GM23338 (cell line): ENCODE measurements around the gene SRA1. TPM values are rescaled to one million over a fixed set of nuclear protein-coding genes. Genes with fewer than 3 reads are reported as not detected.

Experiments used
- ATAC-seq: fragments of 200-7000 bp; cut with Tn5 transposase; 3 replicates; pipeline ENCODE4 v1.9.1; 2020
- DNase-seq: peaks from one replicate; pipeline ENCODE4 v3.0.0-alpha.2; 2015; ENCODE audit warnings: low spot score
- H2AFZ ChIP-seq: fragments of 200-600 bp; sonication (generic); 2 replicates; pipeline ENCODE4 v1.8.0; 2016; ENCODE audit warnings: antibody characterized with exemption, mild to moderate bottlenecking, moderate library complexity
- H3F3A ChIP-seq: fragments of 200-600 bp; sonication (generic); replicated peaks from 2 replicates; pipeline ENCODE4 v1.8.0; 2017; ENCODE audit warnings: antibody characterized with exemption, mixed run types, low read depth
- H3K27ac ChIP-seq: fragments of 200-600 bp; sonication (generic); 2 replicates; pipeline ENCODE4 v1.6.1; 2016; ENCODE audit warnings: low read depth
- H3K27me3 ChIP-seq: fragments of 200-600 bp; sonication (generic); 2 replicates; pipeline ENCODE4 v1.8.0; 2016; ENCODE audit warnings: mild to moderate bottlenecking, mixed run types, moderate library complexity; ENCODE audit not compliant: insufficient read depth
- H3K36me3 ChIP-seq: fragments of 200-600 bp; sonication (generic); 2 replicates; pipeline ENCODE4 v1.8.0; 2016; ENCODE audit warnings: mild to moderate bottlenecking; ENCODE audit not compliant: insufficient read depth
- H3K4me1 ChIP-seq: fragments of 200-600 bp; sonication (generic); 2 replicates; pipeline ENCODE4 v1.8.0; 2016; ENCODE audit warnings: mild to moderate bottlenecking, moderate library complexity; ENCODE audit not compliant: insufficient read depth
- H3K4me2 ChIP-seq: fragments of 200-600 bp; sonication (generic); 2 replicates; pipeline ENCODE4 v1.7.1; 2017; ENCODE audit warnings: mixed run types
- H3K4me3 ChIP-seq: fragments of 200-600 bp; sonication (generic); 2 replicates; pipeline ENCODE4 v1.6.1; 2016; ENCODE audit warnings: mixed run types
- H3K79me2 ChIP-seq: fragments of 200-600 bp; sonication (generic); replicated peaks from 2 replicates; pipeline ENCODE4 v1.8.0; 2017; ENCODE audit warnings: mild to moderate bottlenecking; ENCODE audit not compliant: insufficient read depth
- H3K9me2 ChIP-seq: fragments of 200-600 bp; sonication (generic); 2 replicates; pipeline ENCODE4 v1.8.0; 2017; ENCODE audit not compliant: insufficient read depth
- H4K20me1 ChIP-seq: fragments of 200-600 bp; sonication (generic); replicated peaks from 2 replicates; pipeline ENCODE4 v1.8.0; 2017; ENCODE audit warnings: mild to moderate bottlenecking; ENCODE audit not compliant: insufficient read depth
- H3K27ac Mint-ChIP-seq: 2 replicates; pipeline ENCODE4 v1.8.0; 2020; ENCODE audit warnings: inconsistent platforms, mild to moderate bottlenecking, moderate library complexity, mixed read lengths
- H3K27me3 Mint-ChIP-seq: 3 replicates; pipeline ENCODE4 v1.8.0; 2022; ENCODE audit warnings: low read depth, mild to moderate bottlenecking, moderate library complexity, mixed read lengths, inconsistent platforms; ENCODE audit not compliant: insufficient read depth, poor library complexity
- H3K36me3 Mint-ChIP-seq: 3 replicates; pipeline ENCODE4 v1.8.0; 2021; ENCODE audit warnings: low read depth, mild to moderate bottlenecking, inconsistent platforms, moderate library complexity, mixed read lengths
- H3K4me1 Mint-ChIP-seq: 3 replicates; pipeline ENCODE4 v1.8.0; 2020; ENCODE audit warnings: mild to moderate bottlenecking, inconsistent platforms, mixed read lengths
- H3K4me3 Mint-ChIP-seq: 3 replicates; pipeline ENCODE4 v1.8.0; 2021; ENCODE audit warnings: moderate library complexity, mild to moderate bottlenecking, inconsistent platforms, mixed read lengths
- H3K9me3 Mint-ChIP-seq: 3 replicates; pipeline ENCODE4 v1.8.0; 2020; ENCODE audit warnings: moderate library complexity, mild to moderate bottlenecking, inconsistent platforms, mixed read lengths
- CREB1 ChIP-seq: fragments of 250-450 bp; sonication (Bioruptor Pico); IDR thresholded peaks from 2 replicates; pipeline ENCODE4 v1.5.0; 2020; ENCODE audit warnings: low read depth, mild to moderate bottlenecking, moderate library complexity
- EZH2 ChIP-seq: fragments of 200-600 bp; sonication (generic); IDR thresholded peaks from one replicate; pipeline ENCODE4 v1.8.0; 2017; ENCODE audit warnings: antibody characterized with exemption, mild to moderate bottlenecking, low read depth; ENCODE audit not compliant: unreplicated experiment
- EZH2phosphoT487 ChIP-seq: fragments of 200-600 bp; sonication (generic); IDR thresholded peaks from one replicate; pipeline ENCODE4 v1.8.1; 2018; ENCODE audit warnings: antibody characterized with exemption; ENCODE audit not compliant: unreplicated experiment
- JUNB ChIP-seq: IDR thresholded peaks from one replicate; pipeline ENCODE4 v1.6.1; 2016; ENCODE audit warnings: antibody characterized with exemption; ENCODE audit not compliant: unreplicated experiment
- NANOG ChIP-seq: IDR thresholded peaks from 2 replicates; pipeline ENCODE4 v1.6.1; 2016; ENCODE audit warnings: antibody characterized with exemption, borderline replicate concordance
- POLR2AphosphoS5 ChIP-seq: IDR thresholded peaks from 2 replicates; pipeline ENCODE4 v1.6.1; 2016; ENCODE audit warnings: antibody characterized with exemption, low read depth
- REST ChIP-seq: IDR thresholded peaks from one replicate; pipeline ENCODE4 v1.6.1; 2018; ENCODE audit warnings: antibody characterized with exemption; ENCODE audit not compliant: unreplicated experiment
- STAT1 ChIP-seq: IDR thresholded peaks from one replicate; pipeline ENCODE4 v1.6.1; 2016; ENCODE audit warnings: antibody characterized with exemption; ENCODE audit not compliant: unreplicated experiment
- ZNF114 ChIP-seq: fragments of 250-450 bp; sonication (Bioruptor Pico); IDR thresholded peaks from 2 replicates; pipeline ENCODE4 v1.5.0; 2020; ENCODE audit warnings: mild to moderate bottlenecking, moderate library complexity
- ZNF331 ChIP-seq: fragments of 250-450 bp; sonication (Bioruptor Pico); IDR thresholded peaks from 2 replicates; pipeline ENCODE4 v1.5.0; 2020; ENCODE audit warnings: low read depth, mild to moderate bottlenecking, moderate library complexity
- ZNF462 ChIP-seq: fragments of 250-450 bp; sonication (Bioruptor Pico); IDR thresholded peaks from 2 replicates; pipeline ENCODE4 v1.5.0; 2020; ENCODE audit warnings: mild to moderate bottlenecking, moderate library complexity
- polyA plus RNA-seq: library from polyadenylated mRNA; unstranded; fragments of >200 nt; fragmentation: Nextera tagmentation; extraction: Ambion mirVana; gene quantifications from 2 replicates; pipeline ENCODE4 v1.2.1, GENCODE V29; 2016
- total RNA-seq: library from RNA; depleted of rRNA; stranded (reverse); fragments of >200 nt; shearing (Covaris generic); gene quantifications from 2 replicates; pipeline ENCODE4 v1.2.3, GENCODE V29; 2014
- TF ChIP-seq, protein P1 (sequence below): IDR thresholded peaks from 2 replicates; pipeline ENCODE4 v1.6.1; 2016; ENCODE audit warnings: antibody characterized with exemption
- TF ChIP-seq, protein P2 (sequence below), 2 experiments: fragments of 200-600 bp in 1 of 2; sonication (generic) in 1 of 2; conservative IDR thresholded peaks; 2 replicates each; pipeline versions ENCODE4 v1.5.1 to v1.6.1; 2016 to 2017; ENCODE audit warnings: antibody characterized with exemption in 2 of 2, low read depth in 2 of 2, mild to moderate bottlenecking in 2 of 2, moderate library complexity in 1 of 2

The SRA1 gene
- total and polyA plus RNA-seq, 2 experiments from 2014 or later = 38.4 to 74.7 TPM

DNA sequence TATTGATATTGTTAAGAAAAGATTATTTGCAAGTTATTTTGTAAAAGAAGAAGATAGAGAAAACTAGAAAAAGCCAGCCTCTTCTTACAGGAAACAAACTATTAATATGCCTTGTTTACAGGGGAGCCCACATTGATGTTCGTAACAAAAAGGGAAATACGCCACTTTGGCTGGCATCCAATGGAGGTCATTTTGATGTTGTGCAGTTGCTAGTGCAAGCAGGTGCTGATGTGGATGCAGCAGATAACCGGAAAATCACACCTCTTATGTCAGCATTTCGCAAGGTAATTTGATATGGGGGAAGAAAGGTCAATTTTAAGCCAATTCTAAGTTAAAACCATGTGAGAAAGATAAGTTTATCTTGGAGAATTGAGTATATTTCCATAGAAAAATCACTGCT lies 47.4 kb downstream of the SRA1 start:
- H3K9me2 ChIP-seq = no peaks in the 10 kb centered on the region
- peaks cover 3% of the 10 kb centered on the region; the same call in 1 of the 2 replicates for H4K20me1 ChIP-seq
- H3K36me3 ChIP-seq = peaks cover 72% of the 10 kb centered on the region
- H3K27ac Mint-ChIP-seq = no peak overlapping the region
- H3K36me3 Mint-ChIP-seq = peaks cover 81% of the 10 kb centered on the region
- DNase-seq (no peak), ATAC-seq (no peak)
- H3K4me2 ChIP-seq = no peak overlapping the region
- no peaks in the 10 kb centered on the region for H3K4me1 Mint-ChIP-seq
- H3K27me3 Mint-ChIP-seq = no peaks in the 10 kb centered on the region
- no peak overlapping the region for H3K4me3 Mint-ChIP-seq
- no peaks in the 10 kb centered on the region for H3K27me3 ChIP-seq
- no peaks in the 10 kb centered on the region for H3F3A ChIP-seq
- TF ChIP-seq NANOG (no peak), POLR2AphosphoS5 (no peak), ZNF462 (CRISPR knock-in tag) (no peak), REST (no peak), CREB1 (CRISPR knock-in tag) (no peak), ZNF331 (CRISPR knock-in tag) (no peak), EZH2 (no peak), ZNF114 (CRISPR knock-in tag) (no peak), STAT1 (no peak), JUNB (no peak), EZH2phosphoT487 (no peak)
- TF ChIP-seq, protein P1, sequence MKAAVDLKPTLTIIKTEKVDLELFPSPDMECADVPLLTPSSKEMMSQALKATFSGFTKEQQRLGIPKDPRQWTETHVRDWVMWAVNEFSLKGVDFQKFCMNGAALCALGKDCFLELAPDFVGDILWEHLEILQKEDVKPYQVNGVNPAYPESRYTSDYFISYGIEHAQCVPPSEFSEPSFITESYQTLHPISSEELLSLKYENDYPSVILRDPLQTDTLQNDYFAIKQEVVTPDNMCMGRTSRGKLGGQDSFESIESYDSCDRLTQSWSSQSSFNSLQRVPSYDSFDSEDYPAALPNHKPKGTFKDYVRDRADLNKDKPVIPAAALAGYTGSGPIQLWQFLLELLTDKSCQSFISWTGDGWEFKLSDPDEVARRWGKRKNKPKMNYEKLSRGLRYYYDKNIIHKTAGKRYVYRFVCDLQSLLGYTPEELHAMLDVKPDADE = no peak
- TF ChIP-seq, protein P2, sequence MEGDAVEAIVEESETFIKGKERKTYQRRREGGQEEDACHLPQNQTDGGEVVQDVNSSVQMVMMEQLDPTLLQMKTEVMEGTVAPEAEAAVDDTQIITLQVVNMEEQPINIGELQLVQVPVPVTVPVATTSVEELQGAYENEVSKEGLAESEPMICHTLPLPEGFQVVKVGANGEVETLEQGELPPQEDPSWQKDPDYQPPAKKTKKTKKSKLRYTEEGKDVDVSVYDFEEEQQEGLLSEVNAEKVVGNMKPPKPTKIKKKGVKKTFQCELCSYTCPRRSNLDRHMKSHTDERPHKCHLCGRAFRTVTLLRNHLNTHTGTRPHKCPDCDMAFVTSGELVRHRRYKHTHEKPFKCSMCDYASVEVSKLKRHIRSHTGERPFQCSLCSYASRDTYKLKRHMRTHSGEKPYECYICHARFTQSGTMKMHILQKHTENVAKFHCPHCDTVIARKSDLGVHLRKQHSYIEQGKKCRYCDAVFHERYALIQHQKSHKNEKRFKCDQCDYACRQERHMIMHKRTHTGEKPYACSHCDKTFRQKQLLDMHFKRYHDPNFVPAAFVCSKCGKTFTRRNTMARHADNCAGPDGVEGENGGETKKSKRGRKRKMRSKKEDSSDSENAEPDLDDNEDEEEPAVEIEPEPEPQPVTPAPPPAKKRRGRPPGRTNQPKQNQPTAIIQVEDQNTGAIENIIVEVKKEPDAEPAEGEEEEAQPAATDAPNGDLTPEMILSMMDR (conservative IDR thresholded peaks at IDR 0.05; ENCODE audit: low read depth in 2 of 2) = no peak
- H3K9me3 Mint-ChIP-seq = no peaks in the 10 kb centered on the region
- H3K4me1 ChIP-seq = no peaks in the 10 kb centered on the region
- H3K79me2 ChIP-seq = no peaks in the 10 kb centered on the region
- no peak overlapping the region for H2AFZ ChIP-seq
- no peak overlapping the region for H3K27ac ChIP-seq
- H3K4me3 ChIP-seq = no peak overlapping the region
